Kidney capillary endothelial cell (primary cell): ENCODE data around the gene CCDC3.
"Not testable (repeated sequence)": the region's sequence is repeated elsewhere in the genome, so short reads cannot be mapped to it uniquely, and the experiment has no call there.

Experiments used
- DNase-seq: peaks from one replicate; pipeline ENCODE4 v3.0.0-alpha.2; 2018; ENCODE audit warnings: low spot score

CCDC3 gene

DNA sequence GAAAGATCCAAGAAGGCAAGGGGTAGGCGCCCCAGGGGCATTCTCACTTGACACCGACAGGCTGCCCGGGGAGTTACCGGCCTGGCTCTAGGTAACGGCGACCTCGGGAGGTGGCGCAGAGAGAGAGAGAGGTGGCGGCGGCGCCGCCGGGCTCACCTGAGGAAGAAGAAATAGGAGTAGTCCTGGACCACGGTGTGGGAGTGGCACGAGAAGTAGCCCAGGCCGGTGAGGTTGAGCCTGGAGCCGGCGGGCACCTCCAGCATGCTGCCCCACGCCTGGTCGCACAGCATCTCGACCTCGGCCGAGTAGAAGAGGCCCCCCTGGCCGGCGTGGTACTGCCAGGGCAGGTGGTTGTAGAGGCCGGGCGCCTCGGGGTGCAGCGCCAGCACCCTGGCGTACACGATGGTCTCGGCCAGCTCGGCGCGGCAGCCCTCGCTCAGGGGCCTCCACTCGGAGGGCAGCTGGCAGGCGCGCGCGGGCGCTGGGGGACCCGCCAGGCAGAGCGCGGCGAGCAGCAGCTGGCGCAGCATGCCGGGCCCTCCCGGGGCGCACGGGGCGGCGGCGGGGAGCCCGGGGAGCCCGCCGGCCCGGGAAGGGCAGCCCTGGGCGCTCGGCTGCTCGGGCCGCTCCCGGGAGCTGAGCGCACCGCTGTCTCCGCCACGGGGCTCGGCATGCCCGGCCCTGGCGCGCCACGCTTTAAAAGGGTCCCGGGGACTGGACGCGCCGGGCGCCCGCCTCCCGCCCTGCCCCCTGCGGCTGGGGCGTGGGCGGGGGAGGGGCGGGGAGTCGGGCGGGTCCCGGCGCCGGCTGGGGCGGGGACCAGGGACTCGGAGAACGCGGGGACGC, at the start of gene CCDC3:
CCDC3 (minus strand) TSS at position 673 of the 846 bp plus-strand sequence; CDS start at position 530, 143 bp downstream.
- DNase-seq = no peak

DNA sequence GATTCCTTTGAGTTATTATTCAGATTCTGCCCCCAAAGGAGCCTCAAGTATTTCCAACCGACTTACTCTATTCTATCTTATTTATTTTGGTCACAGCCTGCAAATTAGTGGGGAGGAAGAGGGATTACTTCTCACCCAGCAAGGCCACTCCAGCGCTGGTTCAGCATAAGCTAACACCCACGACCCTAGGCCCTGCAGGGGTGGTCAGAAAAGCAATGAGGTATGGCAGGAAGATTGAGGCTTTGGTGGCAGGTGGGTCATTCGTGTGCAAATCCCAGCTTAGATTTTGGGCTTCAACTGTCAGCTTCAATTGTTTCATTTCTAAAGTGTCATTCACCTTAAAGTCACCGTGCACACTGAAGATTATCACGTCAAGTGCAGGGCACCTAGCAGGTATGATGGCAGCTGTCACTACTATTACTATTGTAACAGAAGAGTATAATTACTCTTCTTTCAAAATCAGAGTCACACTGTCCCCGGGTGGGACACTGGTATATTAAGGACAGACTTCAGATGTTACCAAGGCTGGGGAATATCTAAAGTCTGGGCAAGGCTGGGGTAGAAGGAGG, 49.7 kb upstream of the CCDC3 start:
- no peak for DNase-seq

DNA sequence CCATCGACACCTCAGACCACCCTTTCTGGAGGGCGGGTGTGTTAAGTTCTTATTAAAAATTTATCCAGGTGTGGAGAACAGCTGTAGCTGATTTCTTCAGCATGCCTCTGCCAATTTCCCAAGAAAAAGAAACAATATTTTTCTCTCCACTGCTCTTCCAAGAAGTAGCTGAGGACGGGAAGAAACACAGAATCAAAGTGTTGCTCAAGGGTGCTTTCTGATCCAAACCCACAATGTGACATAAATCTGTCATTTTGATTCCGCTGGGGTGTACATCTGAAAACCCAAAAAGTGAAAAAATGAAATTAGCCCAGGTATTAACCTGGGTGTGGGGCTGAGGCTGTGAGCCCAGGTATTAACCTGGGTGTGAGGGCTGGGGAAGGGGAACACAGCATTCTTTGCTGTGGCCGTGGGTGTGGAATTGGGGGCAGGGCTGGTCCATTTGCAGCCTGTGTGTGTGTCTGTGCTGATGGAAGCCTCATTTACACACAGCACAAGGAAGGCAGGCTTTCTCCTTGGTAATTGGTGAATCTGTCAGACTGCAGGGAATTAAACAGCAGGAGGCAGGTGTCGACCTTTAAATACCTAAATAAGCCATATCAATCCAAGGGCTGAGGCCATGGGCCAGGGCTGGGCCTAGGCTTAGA, 48.4 kb upstream of the CCDC3 start:
- DNase-seq = no peak

GRCh38 chr10:13048762-13049161, 47.2 kb upstream of the CCDC3 start:
- no peak for DNase-seq

DNA sequence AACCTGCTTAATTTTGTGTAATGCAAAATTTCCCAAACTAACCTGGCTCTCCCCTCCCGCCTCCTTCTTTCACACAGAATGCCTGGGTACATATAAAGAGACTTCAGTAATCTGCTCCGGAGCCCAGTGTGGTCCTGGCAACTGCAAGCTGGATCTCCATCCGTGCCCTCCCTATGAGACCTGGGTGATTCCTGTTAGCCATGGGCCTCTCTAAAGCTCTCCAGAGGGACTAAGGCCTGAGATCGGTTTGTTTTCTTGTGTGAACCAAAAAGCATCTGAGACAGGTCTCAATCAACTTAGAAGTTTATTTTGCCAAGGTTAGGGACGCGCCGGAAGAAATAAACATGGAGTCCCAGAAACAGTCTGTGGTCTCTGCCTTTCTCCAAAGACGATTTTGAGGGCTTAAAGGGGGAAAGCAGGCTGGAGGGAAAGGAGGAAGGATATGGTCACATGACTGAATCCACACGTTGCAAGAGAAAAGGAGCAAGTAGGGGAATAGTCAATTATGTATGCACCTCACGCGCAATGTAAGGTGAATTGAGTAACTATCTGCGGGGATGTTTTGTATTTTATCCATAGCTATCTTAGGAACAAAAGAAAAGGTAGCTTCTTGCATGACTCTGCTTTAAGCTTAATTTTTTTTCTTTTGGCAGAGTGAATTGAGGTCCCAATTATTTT, 46.2 kb upstream of the CCDC3 start:
- DNase-seq = no peak

DNA sequence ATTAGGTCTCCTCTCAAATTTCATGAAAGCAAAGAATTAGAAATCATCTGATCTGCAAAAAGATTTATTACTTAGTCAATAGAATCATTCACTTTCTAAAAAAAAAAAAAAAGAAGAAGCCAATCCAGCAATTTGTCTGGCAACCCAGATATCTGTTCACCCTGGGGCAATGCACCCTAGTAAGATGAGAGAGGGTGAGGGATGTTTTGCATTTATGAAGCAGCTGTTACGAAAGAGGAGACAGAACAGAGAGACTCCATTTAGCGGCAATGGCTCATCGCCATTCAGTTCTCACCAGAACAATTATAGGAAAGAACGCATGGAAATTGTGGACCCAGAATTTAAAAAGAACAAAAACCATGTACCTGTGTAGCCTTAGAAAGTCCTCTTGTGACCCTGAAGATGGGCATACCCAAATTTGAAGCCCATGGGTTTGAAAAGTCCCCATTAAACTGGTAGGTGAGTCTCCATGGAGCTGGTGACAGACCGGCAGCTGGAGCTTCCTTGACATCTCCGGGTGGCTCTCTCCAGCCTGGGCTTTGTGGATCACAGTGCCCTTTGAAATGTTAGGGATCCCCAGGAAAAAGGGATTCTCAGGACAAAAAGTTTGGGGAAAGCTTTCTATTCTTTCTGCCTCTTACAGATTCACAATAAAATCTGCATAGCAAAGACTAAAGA, 45.5 kb upstream of the CCDC3 start:
- no peak for DNase-seq

DNA sequence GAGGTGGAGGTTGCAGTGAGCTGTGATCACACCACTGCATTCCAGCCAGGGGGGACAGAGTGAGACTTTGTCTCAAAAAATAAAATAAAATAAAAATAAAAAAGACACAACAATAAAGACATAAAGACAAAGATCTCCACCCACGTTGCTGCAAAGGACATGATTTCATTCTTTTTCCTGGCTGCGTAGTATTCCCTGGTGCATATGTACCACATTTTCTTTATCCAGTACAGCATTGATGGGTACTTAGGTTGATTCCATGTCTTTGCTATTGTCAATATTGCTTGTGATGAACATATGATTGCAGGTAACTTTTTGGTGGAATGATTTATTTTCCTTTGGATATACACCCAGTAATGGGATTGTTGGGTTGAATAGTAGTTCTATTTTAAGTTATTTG, 42.0 kb upstream of the CCDC3 start:
- DNase-seq = no peak

DNA sequence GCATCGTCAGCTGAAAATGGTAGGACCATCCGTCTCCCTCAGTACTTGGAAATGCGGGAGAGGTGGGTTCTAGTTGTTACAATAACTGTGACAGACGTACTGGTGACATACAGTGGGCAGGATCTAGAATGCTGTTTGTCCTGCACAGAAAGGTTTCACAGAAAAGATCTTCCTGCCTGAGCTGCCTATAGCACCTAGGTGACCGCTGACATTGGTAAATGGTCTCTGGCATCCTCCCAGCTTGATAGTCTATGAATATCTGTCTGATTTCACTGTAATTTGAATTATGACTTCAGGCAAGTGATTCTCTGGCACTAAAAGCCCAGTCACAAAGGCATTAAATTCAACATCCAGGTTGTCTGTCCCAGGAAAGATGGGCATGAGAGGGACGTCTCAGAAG, 38.2 kb upstream of the CCDC3 start:
- no peak for DNase-seq

DNA sequence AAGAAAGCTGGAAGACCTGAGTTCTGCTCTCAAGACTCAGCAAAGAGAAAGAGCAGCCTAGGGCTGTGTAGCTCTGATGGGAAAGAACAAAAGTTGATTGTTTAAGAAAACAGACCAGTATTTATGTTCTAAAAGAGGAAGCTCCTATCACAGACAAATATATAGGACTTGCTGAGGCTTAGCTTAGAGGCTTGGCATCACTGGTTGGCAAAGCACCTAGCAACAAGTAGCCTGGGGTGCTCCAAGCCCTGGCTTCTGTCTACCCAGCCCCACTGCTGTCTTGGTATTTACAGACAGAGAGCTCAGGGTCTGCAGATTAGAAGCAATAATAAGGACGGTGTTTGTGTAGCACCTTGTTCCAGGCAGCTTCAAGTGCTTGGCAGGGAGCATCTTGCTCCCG, 36.9 kb upstream of the CCDC3 start:
- no peak for DNase-seq

DNA sequence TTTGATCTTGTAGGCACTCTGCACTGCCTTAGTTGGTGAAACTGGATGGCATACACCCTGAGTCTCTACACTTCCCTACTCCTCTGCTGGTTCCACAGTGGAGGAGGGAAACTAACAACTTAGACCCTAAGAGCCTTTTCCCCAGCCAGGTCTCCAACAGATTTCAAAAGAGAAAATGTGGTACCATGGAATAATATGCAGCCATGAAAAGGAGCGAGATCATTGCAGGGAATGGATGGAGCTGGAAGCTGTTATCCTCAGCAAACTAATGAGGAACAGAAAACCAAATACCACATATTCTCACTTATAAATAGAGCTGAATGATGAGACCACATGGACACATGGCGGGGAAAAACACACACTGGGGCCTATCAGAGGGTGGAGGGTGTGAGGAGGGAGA, 36.3 kb upstream of the CCDC3 start:
- DNase-seq = no peak

DNA sequence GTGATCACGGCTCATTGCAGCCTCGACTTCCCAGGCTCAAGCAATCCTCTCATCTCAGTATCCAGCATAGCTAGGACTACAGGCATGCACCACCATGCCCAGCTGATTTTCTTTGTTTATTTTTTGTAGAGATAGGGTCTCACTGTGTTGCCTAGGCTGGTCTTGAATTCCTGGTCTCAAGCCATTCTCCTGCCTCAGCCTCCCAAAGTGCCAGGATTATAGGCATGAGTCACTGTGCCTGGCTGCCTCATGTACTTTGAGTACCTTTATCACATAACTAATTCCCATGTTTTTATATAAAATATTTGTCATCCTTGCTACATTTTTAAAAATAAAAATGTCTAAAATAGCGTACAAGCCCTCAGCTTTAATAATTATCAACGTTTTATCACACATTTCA, 35.3 kb upstream of the CCDC3 start:
- no peak for DNase-seq

- not testable (repeated sequence) for DNase-seq
Measured at GRCh38 chr10:13035731-13036130, 34.2 kb upstream of the CCDC3 start.

DNA sequence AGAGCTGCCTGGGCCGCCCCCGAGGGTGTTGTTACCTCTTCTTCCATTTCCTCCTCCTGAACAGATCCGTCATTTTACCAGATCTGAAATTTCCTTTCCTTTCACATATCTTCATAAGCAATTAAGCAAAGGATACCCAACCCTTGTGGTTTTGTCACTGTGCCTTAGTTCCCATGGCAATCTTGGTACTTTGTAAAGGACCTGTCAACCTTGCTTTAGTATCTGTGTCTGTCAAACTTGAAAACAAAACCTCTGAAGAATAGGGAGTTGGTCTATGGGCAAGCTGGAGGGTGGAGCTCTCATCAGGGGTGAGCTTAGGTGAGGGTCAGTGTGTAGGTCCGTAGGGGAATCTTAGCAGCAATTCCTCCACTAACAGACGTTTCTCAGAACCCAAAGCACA, 25.4 kb upstream of the CCDC3 start:
- no peak for DNase-seq

- DNase-seq = no peak
Measured at GRCh38 chr10:13023754-13024153, 22.2 kb upstream of the CCDC3 start.

DNA sequence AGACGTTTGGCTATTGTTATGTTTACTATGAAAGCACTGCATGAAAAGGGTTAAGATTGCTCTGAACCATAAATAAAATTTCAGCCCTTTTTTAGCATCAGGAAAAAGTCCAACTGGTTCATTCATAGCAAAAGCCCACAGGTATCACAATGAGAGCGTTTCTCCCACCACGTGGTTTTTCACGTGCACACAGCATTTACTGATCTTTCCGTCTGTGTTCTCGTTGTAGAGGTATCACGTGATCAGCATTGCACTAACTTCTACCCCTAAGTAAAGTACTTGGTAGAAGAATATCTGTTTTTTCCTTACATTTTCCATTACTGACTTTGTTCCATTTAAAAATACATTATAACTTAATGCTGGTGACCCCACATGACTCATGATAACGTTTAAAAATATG, 17.8 kb upstream of the CCDC3 start:
- no peak for DNase-seq

DNA sequence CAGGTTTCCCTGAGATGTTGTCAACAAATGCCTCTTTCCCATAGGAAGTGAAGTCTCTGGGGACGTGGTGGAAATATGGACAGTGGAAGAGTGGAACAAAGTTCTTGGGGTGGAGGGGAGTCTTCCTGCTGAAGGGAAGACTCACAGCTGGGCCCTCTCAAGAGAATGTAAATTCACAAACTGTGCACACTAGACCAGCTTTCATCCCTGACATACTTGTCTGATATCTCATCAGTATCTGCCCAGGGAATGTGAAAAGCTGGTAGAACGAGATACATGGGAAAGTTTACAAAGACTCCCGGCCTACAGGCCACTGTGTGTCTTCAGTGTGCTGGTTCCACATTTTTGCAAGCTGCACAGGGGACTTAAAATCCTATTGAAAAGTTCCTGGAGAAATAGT, 16.7 kb upstream of the CCDC3 start:
- no peak for DNase-seq

GRCh38 chr10:13016886-13017285, 15.4 kb upstream of the CCDC3 start:
- DNase-seq = no peak

- no peak for DNase-seq
Measured at GRCh38 chr10:13016426-13016825, 14.9 kb upstream of the CCDC3 start.

GRCh38 chr10:13006037-13006436, 4.5 kb upstream of the CCDC3 start:
- no peak for DNase-seq

DNA sequence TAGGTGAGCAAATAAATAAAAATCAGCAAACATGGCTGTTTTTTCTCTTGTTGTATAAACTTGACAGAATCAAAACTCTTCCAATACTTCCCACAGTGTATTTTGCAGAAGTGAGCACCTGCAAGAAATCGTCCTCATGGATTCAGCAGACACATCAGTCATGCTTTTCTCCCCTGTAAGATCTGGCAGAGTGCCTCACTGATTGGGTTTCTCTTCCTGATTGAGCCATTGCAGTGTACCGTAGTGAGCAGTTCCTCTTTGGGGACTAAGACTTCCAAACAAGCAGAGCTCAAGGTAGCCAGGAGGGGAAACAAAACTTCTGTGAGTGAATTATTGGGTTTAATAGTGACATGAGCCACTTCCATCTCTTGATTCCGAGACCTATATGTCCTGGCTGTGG, 2.2 kb upstream of the CCDC3 start:
- DNase-seq = no peak

- no peak for DNase-seq
Measured at GRCh38 chr10:13003004-13003403, 1.5 kb upstream of the CCDC3 start.

GRCh38 chr10:13001887-13002212, 337 bp upstream of the CCDC3 start:
- no peak for DNase-seq
